Panc1 (cell line): ENCODE measurements around the gene HOMER2. TPM values are rescaled to one million over a fixed set of nuclear protein-coding genes. Genes with fewer than 3 reads are reported as not detected.

ENCODE experiments used
- ATAC-seq: fragments of 200-7000 bp; cut with Tn5 transposase; 2 replicates; pipeline ENCODE4 v1.9.1; 2020; ENCODE audit warnings: mild to moderate bottlenecking, moderate library complexity
- BruUV-seq: library from RNA; stranded (reverse); fragments of 400-500 nt; replicated peaks from 2 replicates; lab custom pipeline; 2021; lab: Mats Ljungman, UMichigan
- CTCF ChIA-PET: fragments of 300-600 bp; sonication (Branson Sonifier 250); formaldehyde crosslinking; loops from one replicate; lab custom pipeline; 2022; ENCODE audit warnings: antibody characterized with exemption; lab: Charles Lee
- POLR2A ChIA-PET: fragments of 300-600 bp; sonication (Branson Sonifier 250); formaldehyde crosslinking; loops from one replicate; lab custom pipeline; 2022; ENCODE audit warnings: antibody characterized with exemption; lab: Charles Lee
- DNase-seq: peaks from one replicate; pipeline ENCODE4 v3.0.0-alpha.2; 2010; ENCODE audit warnings: low read depth, low spot score
- H3K27ac ChIP-seq: 2 replicates; pipeline ENCODE4 v1.5.1; 2011; ENCODE audit warnings: mild to moderate bottlenecking, low read length, inconsistent platforms
- H3K27me3 ChIP-seq: fragments of 200-500 bp; sonication (Bioruptor generic); 2 replicates; pipeline ENCODE4 v1.6.0; 2014; ENCODE audit warnings: low read length, inconsistent platforms; ENCODE audit not compliant: control insufficient read depth, insufficient read depth
- H3K36me3 ChIP-seq: fragments of 200-500 bp; sonication (Bioruptor generic); 2 replicates; pipeline ENCODE4 v1.5.1; 2014; ENCODE audit warnings: inconsistent platforms, mild to moderate bottlenecking, low read length, moderate library complexity; ENCODE audit not compliant: control insufficient read depth, insufficient read depth
- H3K4me1 ChIP-seq: 2 replicates; pipeline ENCODE4 v1.5.1; 2011; ENCODE audit warnings: inconsistent platforms, mild to moderate bottlenecking, low read length, moderate library complexity; ENCODE audit not compliant: control insufficient read depth, insufficient read depth
- H3K4me3 ChIP-seq, 2 experiments: 2 replicates each; pipeline ENCODE4 v1.5.1; 2011 to 2012; ENCODE audit warnings: low read depth in 2 of 2, low read length in 2 of 2, mild to moderate bottlenecking in 2 of 2, inconsistent platforms in 1 of 2, moderate library complexity in 1 of 2
- H3K9me3 ChIP-seq: fragments of 200-500 bp; sonication (Bioruptor generic); 2 replicates; pipeline ENCODE4 v1.5.1; 2014; ENCODE audit warnings: low read depth, mild to moderate bottlenecking, inconsistent platforms, low read length, moderate library complexity; ENCODE audit not compliant: control insufficient read depth, insufficient read depth
- POLR2AphosphoS5 ChIP-seq: IDR thresholded peaks from 2 replicates; pipeline ENCODE4 v1.6.1; 2012; ENCODE audit warnings: mild to moderate bottlenecking, low read depth, low read length, moderate library complexity
- REST ChIP-seq, 2 experiments: IDR thresholded peaks; 2 replicates each; pipeline ENCODE4 v1.6.1; 2011 to 2012; ENCODE audit warnings: low read depth in 2 of 2, control low read depth in 1 of 2, low read length in 1 of 2, mild to moderate bottlenecking in 1 of 2, moderate library complexity in 1 of 2; ENCODE audit not compliant: insufficient read depth in 1 of 2
- SIN3A ChIP-seq: IDR thresholded peaks from 2 replicates; pipeline ENCODE4 v1.6.1; 2012; ENCODE audit warnings: low read depth, mild to moderate bottlenecking, low read length, moderate library complexity, borderline replicate concordance; ENCODE audit not compliant: insufficient read depth
- TCF7L2 ChIP-seq: IDR thresholded peaks from 2 replicates; pipeline ENCODE4 v1.6.1; 2011; ENCODE audit warnings: mild to moderate bottlenecking, low read depth, low read length, inconsistent platforms
- in situ Hi-C: cut with HindIII; loops from 2 replicates; pipeline ENCODE4 v1.10.0; 2016; ENCODE audit warnings: low sequenced_read_pairs, low pct_unique_long_range_greater_than_20kb
- intact Hi-C: fragments of 100-400 bp; cut with micrococcal nuclease; formaldehyde crosslinking; loops from one replicate; pipeline ENCODE4 v1.10.0; 2022; ENCODE audit not compliant: unreplicated experiment
- total RNA-seq: library from RNA; stranded (reverse); gene quantifications from one replicate; pipeline ENCODE4 v1.2.1, GENCODE V29; 2021; ENCODE audit not compliant: unreplicated experiment
- TF ChIP-seq, protein P1 (sequence below): fragments of 450-650 bp; IDR thresholded peaks from 2 replicates; pipeline ENCODE4 v1.5.1; 2017; ENCODE audit warnings: mild to moderate bottlenecking

The HOMER2 gene
- total RNA-seq, 1 experiment from 2014 or later: 35.9 TPM

DNA sequence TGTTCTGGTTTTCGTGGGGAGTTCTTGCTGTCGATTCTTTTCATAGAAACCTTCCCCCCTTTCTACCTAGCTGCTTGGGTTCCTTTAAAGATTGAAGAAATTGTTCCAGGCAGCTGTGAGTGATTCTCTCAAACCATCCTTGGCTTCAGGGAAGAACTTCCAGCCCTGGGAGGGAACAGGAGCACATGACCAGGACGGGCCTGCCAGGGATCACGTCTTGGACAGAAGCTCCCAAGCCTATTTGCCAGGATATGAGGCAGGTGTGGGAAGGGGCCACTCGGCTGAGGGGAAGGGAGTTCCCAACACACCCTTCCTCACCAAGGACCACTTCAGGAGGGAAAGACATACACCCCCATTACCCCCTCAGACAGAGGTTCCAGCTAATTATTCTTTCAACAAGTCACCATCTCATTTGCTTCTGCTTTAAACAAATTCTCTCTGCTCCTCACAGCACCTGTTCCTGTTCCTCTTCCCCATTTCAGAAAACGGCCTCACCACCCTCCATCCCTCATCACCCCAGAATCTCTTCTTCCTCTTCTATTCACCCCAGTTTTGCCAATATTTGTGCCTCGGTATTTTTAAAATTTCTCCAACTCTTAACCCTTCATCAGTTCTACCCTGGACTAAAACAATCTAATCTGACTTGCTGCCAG, 80.6 kb downstream of the HOMER2 start:
- in situ Hi-C loops: no loop called here
- POLR2A ChIA-PET: no interaction called here

GRCh38 chr15:82871358-82871757, 81.2 kb downstream of the HOMER2 start:
- Histone ChIP-seq H3K4me1 (no peaks in the 10 kb centered on the region), H3K9me3 (no peaks in the 10 kb centered on the region), H3K4me3 (no peak overlapping the region), H3K36me3 (no peaks in the 10 kb centered on the region), H3K27me3 (no peaks in the 10 kb centered on the region), H3K27ac (no peak overlapping the region)
- TF ChIP-seq TCF7L2 (no peak), SIN3A (no peak), REST (IDR thresholded peaks at IDR 0.05; ENCODE audit: insufficient read depth in 1 of 2, low read depth in 2 of 2, low read length in 1 of 2) (no peak), POLR2AphosphoS5 (no peak)
- TF ChIP-seq, protein P1, sequence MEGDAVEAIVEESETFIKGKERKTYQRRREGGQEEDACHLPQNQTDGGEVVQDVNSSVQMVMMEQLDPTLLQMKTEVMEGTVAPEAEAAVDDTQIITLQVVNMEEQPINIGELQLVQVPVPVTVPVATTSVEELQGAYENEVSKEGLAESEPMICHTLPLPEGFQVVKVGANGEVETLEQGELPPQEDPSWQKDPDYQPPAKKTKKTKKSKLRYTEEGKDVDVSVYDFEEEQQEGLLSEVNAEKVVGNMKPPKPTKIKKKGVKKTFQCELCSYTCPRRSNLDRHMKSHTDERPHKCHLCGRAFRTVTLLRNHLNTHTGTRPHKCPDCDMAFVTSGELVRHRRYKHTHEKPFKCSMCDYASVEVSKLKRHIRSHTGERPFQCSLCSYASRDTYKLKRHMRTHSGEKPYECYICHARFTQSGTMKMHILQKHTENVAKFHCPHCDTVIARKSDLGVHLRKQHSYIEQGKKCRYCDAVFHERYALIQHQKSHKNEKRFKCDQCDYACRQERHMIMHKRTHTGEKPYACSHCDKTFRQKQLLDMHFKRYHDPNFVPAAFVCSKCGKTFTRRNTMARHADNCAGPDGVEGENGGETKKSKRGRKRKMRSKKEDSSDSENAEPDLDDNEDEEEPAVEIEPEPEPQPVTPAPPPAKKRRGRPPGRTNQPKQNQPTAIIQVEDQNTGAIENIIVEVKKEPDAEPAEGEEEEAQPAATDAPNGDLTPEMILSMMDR: no peak
- BruUV-seq: no TSS peak
- intact Hi-C loops: no loop called here
- ATAC-seq: no peak
- ChIA-PET CTCF (no interaction called here), POLR2A (no interaction called here)
- in situ Hi-C loops: no loop called here
- DNase-seq: no peak

More for the DNA sequence above, 80.6 kb downstream of the HOMER2 start:
- no peaks in the 10 kb centered on the region for H3K27me3 ChIP-seq
- no TSS peak for BruUV-seq
- CTCF ChIA-PET: no interaction called here
- H3K27ac ChIP-seq: no peak overlapping the region
- H3K4me1 ChIP-seq: no peaks in the 10 kb centered on the region
- no peaks in the 10 kb centered on the region for H3K36me3 ChIP-seq
- DNase-seq: no peak
- TF ChIP-seq SIN3A (no peak), REST (IDR thresholded peaks at IDR 0.05; ENCODE audit: insufficient read depth in 1 of 2, low read depth in 2 of 2, low read length in 1 of 2) (no peak), POLR2AphosphoS5 (no peak)
- ATAC-seq: no peak
- no peaks in the 10 kb centered on the region for H3K9me3 ChIP-seq
- no peak overlapping the region for H3K4me3 ChIP-seq
- intact Hi-C loops: no loop called here
